IMR-90 (cell line): ENCODE measurements around the gene NR1H2.

Source experiments
- CTCF ChIP-seq: conservative IDR thresholded peaks from 2 replicates; pipeline ENCODE4 v1.5.1; 2012; ENCODE audit warnings: mild to moderate bottlenecking, low read depth, low read length, improper control_type of control experiment
- FOS ChIP-seq: fragments of 150-350 bp; IDR thresholded peaks from 2 replicates; pipeline ENCODE4 v1.6.1; 2016; ENCODE audit warnings: low read depth, low read length
- POLR2A ChIP-seq: IDR thresholded peaks from 2 replicates; pipeline ENCODE4 v1.6.1; 2012; ENCODE audit warnings: mild to moderate bottlenecking, low read depth, low read length
- RAD21 ChIP-seq: IDR thresholded peaks from 2 replicates; pipeline ENCODE4 v1.6.1; 2012; ENCODE audit warnings: low read length, improper control_type of control experiment
- RCOR1 ChIP-seq: IDR thresholded peaks from 2 replicates; pipeline ENCODE4 v1.6.1; 2012; ENCODE audit warnings: mild to moderate bottlenecking, low read length, improper control_type of control experiment; ENCODE audit not compliant: insufficient replicate concordance
- RFX5 ChIP-seq: IDR thresholded peaks from 2 replicates; pipeline ENCODE4 v1.8.0; 2012; ENCODE audit warnings: low read depth, mild to moderate bottlenecking, low read length, moderate library complexity
- USF2 ChIP-seq: fragments of 150-350 bp; IDR thresholded peaks from 2 replicates; pipeline ENCODE4 v1.6.1; 2017; ENCODE audit warnings: mild to moderate bottlenecking, antibody characterized with exemption, low read length, low read depth

- TF ChIP-seq CTCF (no peak), POLR2A (no peak), RAD21 (no peak), RFX5 (no peak), RCOR1 (no peak), USF2 (no peak), FOS (no peak)
These were observed 40.0 kb downstream of the NR1H2 start for GRCh38 chr19:50416034-50416977.
